ACC112 (cell line): ENCODE measurements around the gene ENPP4.
"Not testable (repeated sequence)": the region's sequence is repeated elsewhere in the genome, so short reads cannot be mapped to it uniquely, and the experiment has no call there.

Experiments
- H2AFZ ChIP-seq: fragments of 200-600 bp; sonication (generic); one replicate; pipeline ENCODE4 v1.6.0; 2017; ENCODE audit warnings: antibody characterized with exemption, low read length; ENCODE audit not compliant: unreplicated experiment
- H3K27ac ChIP-seq: fragments of 200-600 bp; sonication (generic); 2 replicates; pipeline ENCODE4 v1.5.1; 2014; ENCODE audit warnings: low read depth, mild to moderate bottlenecking, antibody characterized with exemption, low read length, moderate library complexity
- H3K27me3 ChIP-seq: fragments of 200-600 bp; sonication (generic); 2 replicates; pipeline ENCODE4 v1.6.1; 2014; ENCODE audit warnings: mild to moderate bottlenecking, antibody characterized with exemption, low read length, moderate library complexity, mixed read lengths; ENCODE audit not compliant: insufficient read depth
- H3K36me3 ChIP-seq: fragments of 200-600 bp; sonication (generic); 2 replicates; pipeline ENCODE4 v1.6.1; 2016; ENCODE audit warnings: mild to moderate bottlenecking, antibody characterized with exemption, low read length, moderate library complexity, mixed read lengths; ENCODE audit not compliant: insufficient read depth
- H3K4me1 ChIP-seq: fragments of 200-600 bp; sonication (generic); one replicate; pipeline ENCODE4 v1.6.1; 2016; ENCODE audit warnings: low read length, mixed read lengths; ENCODE audit not compliant: insufficient read depth, unreplicated experiment, control insufficient read depth
- H3K4me3 ChIP-seq: fragments of 200-600 bp; sonication (generic); 2 replicates; pipeline ENCODE4 v1.5.1; 2014; ENCODE audit warnings: mild to moderate bottlenecking, low read depth, low read length
- H3K79me2 ChIP-seq: fragments of 200-600 bp; sonication (generic); one replicate; pipeline ENCODE4 v1.6.0; 2016; ENCODE audit warnings: low read length; ENCODE audit not compliant: control insufficient read depth, unreplicated experiment, insufficient read depth

The ENPP4 gene

GRCh38 chr6:46103441-46104115 is 26.2 kb upstream of the ENPP4 start:
- Histone ChIP-seq H3K4me1 (no peaks in the 10 kb centered on the region), H3K79me2 (no peaks in the 10 kb centered on the region), H2AFZ (no peak overlapping the region), H3K4me3 (no peak overlapping the region), H3K27me3 (peaks cover 7% of the 10 kb centered on the region; the same call in 1 of the 2 replicates), H3K36me3 (no peaks in the 10 kb centered on the region), H3K27ac (no peak overlapping the region)

GRCh38 chr6:46104209-46104608 is 25.6 kb upstream of the ENPP4 start:
- no peak overlapping the region for H3K27ac ChIP-seq
- H3K79me2 ChIP-seq = no peaks in the 10 kb centered on the region
- peaks cover under 1% of the 10 kb centered on the region; the same call in 1 of the 2 replicates for H3K27me3 ChIP-seq
- H3K4me3 ChIP-seq = no peak overlapping the region
- H3K36me3 ChIP-seq = no peaks in the 10 kb centered on the region
- no peaks in the 10 kb centered on the region for H3K4me1 ChIP-seq
- no peak overlapping the region for H2AFZ ChIP-seq

- Histone ChIP-seq H3K27me3 (no peaks in the 10 kb centered on the region), H3K4me3 (no peak overlapping the region), H3K4me1 (no peaks in the 10 kb centered on the region), H3K27ac (no peak overlapping the region), H3K79me2 (no peaks in the 10 kb centered on the region), H2AFZ (no peak overlapping the region), H3K36me3 (no peaks in the 10 kb centered on the region)
Observed at GRCh38 chr6:46105568-46105967, 24.2 kb upstream of the ENPP4 start.

- Histone ChIP-seq H2AFZ (no peak overlapping the region), H3K79me2 (no peaks in the 10 kb centered on the region), H3K36me3 (no peaks in the 10 kb centered on the region), H3K27me3 (no peaks in the 10 kb centered on the region), H3K4me1 (no peaks in the 10 kb centered on the region), H3K4me3 (no peak overlapping the region), H3K27ac (no peak overlapping the region)
Observed at GRCh38 chr6:46113370-46113769, 16.4 kb upstream of the ENPP4 start.

- Histone ChIP-seq H3K27me3 (no peaks in the 10 kb centered on the region; the same call in 1 of the 2 replicates), H3K4me1 (no peaks in the 10 kb centered on the region), H2AFZ (no peak overlapping the region), H3K4me3 (no peak overlapping the region), H3K79me2 (no peaks in the 10 kb centered on the region), H3K27ac (no peak overlapping the region), H3K36me3 (no peaks in the 10 kb centered on the region)
Observed at GRCh38 chr6:46115634-46116033, 14.2 kb upstream of the ENPP4 start.

GRCh38 chr6:46116289-46116688 is 13.5 kb upstream of the ENPP4 start:
- no peak overlapping the region for H3K27ac ChIP-seq
- H2AFZ ChIP-seq = no peak overlapping the region
- H3K27me3 ChIP-seq = no peaks in the 10 kb centered on the region; the same call in 1 of the 2 replicates
- H3K79me2 ChIP-seq = no peaks in the 10 kb centered on the region
- H3K36me3 ChIP-seq = no peaks in the 10 kb centered on the region
- H3K4me1 ChIP-seq = no peaks in the 10 kb centered on the region
- no peak overlapping the region for H3K4me3 ChIP-seq

GRCh38 chr6:46118157-46118556 is 11.6 kb upstream of the ENPP4 start:
- no peaks in the 10 kb centered on the region for H3K4me1 ChIP-seq
- H3K79me2 ChIP-seq = no peaks in the 10 kb centered on the region
- H2AFZ ChIP-seq = no peak overlapping the region
- no peaks in the 10 kb centered on the region; the same call in 1 of the 2 replicates for H3K27me3 ChIP-seq
- no peak overlapping the region for H3K4me3 ChIP-seq
- H3K36me3 ChIP-seq = no peaks in the 10 kb centered on the region
- H3K27ac ChIP-seq = no peak overlapping the region

GRCh38 chr6:46118836-46119235 is 11.0 kb upstream of the ENPP4 start:
- no peaks in the 10 kb centered on the region; the same call in 1 of the 2 replicates for H3K27me3 ChIP-seq
- H3K36me3 ChIP-seq = no peaks in the 10 kb centered on the region
- H3K4me1 ChIP-seq = no peaks in the 10 kb centered on the region
- H3K4me3 ChIP-seq = no peak overlapping the region
- no peak overlapping the region for H3K27ac ChIP-seq
- H3K79me2 ChIP-seq = no peaks in the 10 kb centered on the region
- H2AFZ ChIP-seq = no peak overlapping the region

- H3K27ac ChIP-seq, H3K79me2 ChIP-seq, H3K36me3 ChIP-seq, H3K27me3 ChIP-seq, H3K4me3 ChIP-seq, H3K4me1 ChIP-seq, H2AFZ ChIP-seq: not testable (repeated sequence)
Observed at GRCh38 chr6:46119679-46120078, 10.1 kb upstream of the ENPP4 start.

- Histone ChIP-seq H2AFZ (no peak overlapping the region), H3K79me2 (no peaks in the 10 kb centered on the region), H3K27me3 (peaks cover 46% of the 10 kb centered on the region), H3K36me3 (no peaks in the 10 kb centered on the region), H3K4me1 (no peaks in the 10 kb centered on the region), H3K4me3 (no peak overlapping the region), H3K27ac (no peak overlapping the region)
Observed at GRCh38 chr6:46128476-46128875, 1.3 kb upstream of the ENPP4 start.

GRCh38 chr6:46129291-46129628 is 529 bp upstream of the ENPP4 start:
- no peaks in the 10 kb centered on the region for H3K36me3 ChIP-seq
- H2AFZ ChIP-seq = peak overlapping the region; percentile 55
- H3K79me2 ChIP-seq = no peaks in the 10 kb centered on the region
- H3K4me3 ChIP-seq = peak overlapping the region; percentile 80
- H3K27ac ChIP-seq = no peak overlapping the region
- no peaks in the 10 kb centered on the region for H3K4me1 ChIP-seq
- H3K27me3 ChIP-seq = peaks cover 47% of the 10 kb centered on the region
